Occipital lobe (tissue), 3 donors: Measurements from ENCODE around the gene BTNL2. TPM values are rescaled to one million over a fixed set of nuclear protein-coding genes. Genes with fewer than 3 reads are reported as not detected.
"Not testable (repeated sequence)": the region's sequence is repeated elsewhere in the genome, so short reads cannot be mapped to it uniquely, and the experiment has no call there.

ENCODE experiments used
- DNase-seq: peaks from one replicate; lab custom pipeline; 2025; lab: John Stamatoyannopoulos, UW
- small RNA-seq: library from RNA; depleted of rRNA; stranded (forward); fragments of <200 nt; gene quantifications from one replicate; pipeline ENCODE3, GENCODE V24; 2014
- total RNA-seq: library from RNA; depleted of rRNA; stranded (reverse); fragments of >200 nt; gene quantifications from one replicate; pipeline ENCODE4 v1.2.3, GENCODE V29; 2014

BTNL2 gene
- total RNA-seq, 1 donor from 2014 or later: not detected

- DNase-seq: no peak
Measured at GRCh38 chr6:32369660-32370059, 37.3 kb downstream of the BTNL2 start.

DNA sequence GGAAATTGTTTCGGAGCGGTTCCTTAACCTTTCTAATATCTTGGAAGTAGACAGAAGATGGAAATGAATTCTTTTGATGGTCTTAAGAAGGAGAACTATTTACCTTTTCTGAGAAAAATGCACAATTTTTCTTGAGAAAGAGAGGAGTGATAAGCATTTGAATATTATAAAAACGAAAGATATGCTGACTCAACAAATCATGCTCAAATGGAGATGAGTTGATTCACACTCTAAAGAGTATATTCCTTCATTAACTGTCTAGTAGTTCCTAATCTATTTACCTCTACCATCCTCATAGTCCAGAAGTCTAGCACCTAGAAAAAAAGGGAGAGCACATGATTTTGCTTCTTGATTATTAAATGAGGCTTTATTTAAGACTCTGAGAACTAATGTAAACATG is 39.3 kb downstream of the BTNL2 start:
- no peak for DNase-seq

DNA sequence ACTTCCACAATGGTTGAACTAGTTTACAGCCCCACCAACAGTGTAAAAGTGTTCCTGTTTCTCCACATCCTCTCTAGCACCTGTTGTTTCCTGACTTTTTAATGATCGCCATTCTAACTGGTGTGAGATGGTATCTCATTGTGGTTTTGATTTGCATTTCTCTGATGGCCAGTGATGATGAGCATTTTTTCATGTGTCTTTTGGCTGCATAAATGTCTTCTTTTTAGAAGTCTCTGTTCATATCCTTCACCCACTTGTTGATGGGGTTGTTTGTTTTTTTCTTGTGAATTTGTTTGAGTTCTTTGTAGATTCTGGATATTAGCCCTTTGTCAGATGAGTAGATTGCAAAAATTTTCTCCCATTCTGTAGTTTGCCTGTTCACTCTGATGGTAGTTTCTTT is 47.8 kb downstream of the BTNL2 start:
- not testable (repeated sequence) for DNase-seq

- DNase-seq: not testable (repeated sequence)
Measured at GRCh38 chr6:32358548-32358947, 48.4 kb downstream of the BTNL2 start.

GRCh38 chr6:32355018-32355417 is 52.0 kb downstream of the BTNL2 start:
- no peak for DNase-seq

DNA sequence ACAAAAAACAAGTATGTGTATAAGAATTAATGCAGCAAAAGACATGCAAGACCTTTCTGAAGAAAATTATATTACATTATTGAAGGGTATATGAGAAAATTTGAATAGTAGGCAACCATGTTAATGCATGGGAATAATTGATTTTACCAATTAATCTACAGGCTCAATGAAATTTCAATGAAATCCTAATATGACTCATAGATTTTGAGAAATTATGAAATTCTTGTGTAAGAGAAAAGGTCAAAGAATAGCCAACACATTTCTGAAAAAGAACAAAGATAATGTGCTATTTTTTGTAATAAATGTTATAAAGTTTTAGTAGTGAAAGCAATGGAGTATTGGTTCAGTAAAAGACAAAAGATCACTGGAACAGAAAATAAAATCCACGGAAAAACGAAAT is 53.6 kb downstream of the BTNL2 start:
- DNase-seq: no peak

Small RNA genes within 50 kb of the gene (small RNA-seq; reads per million reads assigned to genes)
- gene RNU6-603P: not detected

Other genes with a start within 250 kb of the BTNL2 start
- gene EGFL8, start 242.6 kb downstream of the BTNL2 start, total RNA-seq: 7.5 TPM
- gene AGPAT1, start 231.1 kb downstream of the BTNL2 start, total RNA-seq: 13.6 TPM
- 71.7 TPM for gene RNF5, start 228.8 kb downstream of the BTNL2 start, total RNA-seq
- gene AGER, start 222.9 kb downstream of the BTNL2 start, total RNA-seq: 0.78 TPM
- 18.1 TPM for gene PBX2, start 217.0 kb downstream of the BTNL2 start, total RNA-seq
- 0.78 TPM for gene GPSM3, start 214.5 kb downstream of the BTNL2 start, total RNA-seq
- 5.0 TPM for gene NOTCH4, start 183.1 kb downstream of the BTNL2 start, total RNA-seq
- gene TSBP1, start 35.3 kb downstream of the BTNL2 start, total RNA-seq: not detected
- gene HLA-DRA, start 32.7 kb upstream of the BTNL2 start, total RNA-seq: 3.9 TPM
- not detected for gene HLA-DRB5, start 123.1 kb upstream of the BTNL2 start, total RNA-seq
- gene HLA-DRB1, start 182.7 kb upstream of the BTNL2 start, total RNA-seq: 0.16 TPM
- gene HLA-DQA1, start 230.2 kb upstream of the BTNL2 start, total RNA-seq: 0.16 TPM